GM12891 (cell line): ENCODE data around the gene ZNF446.
A peak's percentile ranks its signal among the peaks of the same experiment; 100 is the strongest.
"Not testable (repeated sequence)": the region's sequence is repeated elsewhere in the genome, so short reads cannot be mapped to it uniquely, and the experiment has no call there.

Source experiments
- DNase-seq: peaks from one replicate; pipeline ENCODE4 v3.0.0; 2011; ENCODE audit warnings: low spot score; ENCODE audit not compliant: insufficient read length
- FAIRE-seq: peaks from 2 replicates; lab custom pipeline; 2011; peaks lifted over from hg19 to GRCh38; lab: Jason Lieb, UNC
- PAX5 ChIP-seq: IDR thresholded peaks from 2 replicates; pipeline ENCODE4 v1.6.1; 2011; ENCODE audit warnings: low read length, moderate library complexity, mild to moderate bottlenecking; ENCODE audit not compliant: insufficient read depth, severe bottlenecking
- POLR2A ChIP-seq: IDR thresholded peaks from 2 replicates; pipeline ENCODE4 v1.6.1; 2011; ENCODE audit warnings: low read depth, low read length, control low read depth
- POLR2AphosphoS5 ChIP-seq: IDR thresholded peaks from 2 replicates; pipeline ENCODE4 v1.6.1; 2011; ENCODE audit warnings: low read depth, low read length, control low read depth
- POU2F2 ChIP-seq: IDR thresholded peaks from 2 replicates; pipeline ENCODE4 v1.6.1; 2011; ENCODE audit warnings: low read depth, mild to moderate bottlenecking, control low read depth, low read length, moderate library complexity
- SPI1 ChIP-seq: IDR thresholded peaks from 2 replicates; pipeline ENCODE4 v1.6.1; 2011; ENCODE audit warnings: low read depth, low read length, control low read depth
- TAF1 ChIP-seq: IDR thresholded peaks from 2 replicates; pipeline ENCODE4 v1.6.1; 2011; ENCODE audit warnings: low read depth, low read length, control low read depth

Gene ZNF446

DNA sequence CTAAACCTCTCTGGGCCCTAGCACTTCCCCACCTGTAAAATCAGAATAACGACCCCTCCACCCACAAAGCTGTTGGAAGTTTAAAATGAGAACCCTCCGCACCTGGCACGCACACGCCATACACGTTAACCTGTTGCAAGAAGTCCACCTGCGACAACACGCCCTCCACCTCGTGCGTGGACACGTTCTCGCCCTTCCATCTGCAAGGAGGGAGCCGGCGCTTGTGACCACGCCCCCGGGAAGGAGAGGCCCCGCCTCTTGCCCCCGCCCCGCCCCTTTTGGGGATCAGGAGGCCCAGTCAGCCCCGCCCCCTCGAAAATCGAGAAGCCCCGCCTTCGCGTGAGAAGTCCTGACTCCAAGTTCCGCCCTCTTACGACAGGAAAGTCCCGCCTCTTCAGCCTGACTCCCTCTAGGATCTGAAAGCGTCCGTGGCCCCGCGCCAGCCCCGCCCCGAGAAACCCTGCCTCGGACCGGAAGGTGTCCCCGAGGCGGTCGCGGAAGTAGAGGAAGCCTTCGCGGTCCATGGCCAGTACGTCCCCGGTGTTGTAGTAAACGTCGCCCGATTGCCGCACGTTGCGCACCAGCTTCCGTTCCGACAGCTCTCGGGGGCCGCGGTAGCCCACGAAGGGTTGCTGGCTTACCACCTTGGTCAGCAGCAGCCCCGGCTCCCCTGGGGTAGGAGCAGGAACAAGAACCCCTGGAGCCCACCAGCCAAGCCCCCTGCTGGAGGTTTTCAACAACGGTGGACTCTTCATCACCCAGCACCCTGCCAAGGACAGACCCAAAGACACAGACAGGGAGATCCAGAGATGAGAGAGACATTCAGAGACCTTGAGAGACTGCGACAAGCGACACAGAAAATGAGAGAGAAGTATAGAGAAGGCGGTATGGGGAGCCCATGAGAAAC, 23.1 kb downstream of the ZNF446 start:
- peak; percentile 92 for FAIRE-seq
- peak; percentile 96 for DNase-seq
- TF ChIP-seq POLR2A (no peak; the same call in 1 of the 2 replicates), TAF1 (peak; percentile 73), POLR2AphosphoS5 (peak; percentile 50; the same call in 1 of the 2 replicates), POU2F2 (peak; percentile 73; the same call in 1 of the 2 replicates), PAX5 (peak; percentile 29), SPI1 (peak; percentile 46; the same call in 1 of the 2 replicates)

DNA sequence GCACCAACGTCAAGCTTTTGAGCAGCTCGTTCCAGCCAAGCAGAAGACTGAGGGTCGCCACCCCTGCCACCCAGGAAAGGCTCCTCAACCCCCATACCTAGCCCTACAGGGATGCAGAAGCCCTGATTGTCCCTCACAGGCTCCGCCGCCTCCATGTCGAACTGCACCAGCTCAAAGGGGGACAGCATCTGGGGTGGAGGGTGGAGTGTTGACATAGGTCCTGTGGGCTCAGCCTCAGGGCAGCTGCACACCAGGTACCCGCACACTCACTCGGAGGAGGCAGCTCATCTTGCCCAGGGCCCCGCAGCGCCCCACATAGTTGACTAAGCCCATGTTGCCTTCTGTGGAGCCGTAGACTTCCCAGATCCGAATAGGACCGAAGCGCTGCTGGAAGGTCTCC, 24.1 kb downstream of the ZNF446 start:
- no peak for TF ChIP-seq TAF1
- no peak for TF ChIP-seq POU2F2
- no peak for TF ChIP-seq SPI1
- TF ChIP-seq PAX5: no peak
- no peak for TF ChIP-seq POLR2A
- TF ChIP-seq POLR2AphosphoS5: no peak
- FAIRE-seq: no peak

DNA sequence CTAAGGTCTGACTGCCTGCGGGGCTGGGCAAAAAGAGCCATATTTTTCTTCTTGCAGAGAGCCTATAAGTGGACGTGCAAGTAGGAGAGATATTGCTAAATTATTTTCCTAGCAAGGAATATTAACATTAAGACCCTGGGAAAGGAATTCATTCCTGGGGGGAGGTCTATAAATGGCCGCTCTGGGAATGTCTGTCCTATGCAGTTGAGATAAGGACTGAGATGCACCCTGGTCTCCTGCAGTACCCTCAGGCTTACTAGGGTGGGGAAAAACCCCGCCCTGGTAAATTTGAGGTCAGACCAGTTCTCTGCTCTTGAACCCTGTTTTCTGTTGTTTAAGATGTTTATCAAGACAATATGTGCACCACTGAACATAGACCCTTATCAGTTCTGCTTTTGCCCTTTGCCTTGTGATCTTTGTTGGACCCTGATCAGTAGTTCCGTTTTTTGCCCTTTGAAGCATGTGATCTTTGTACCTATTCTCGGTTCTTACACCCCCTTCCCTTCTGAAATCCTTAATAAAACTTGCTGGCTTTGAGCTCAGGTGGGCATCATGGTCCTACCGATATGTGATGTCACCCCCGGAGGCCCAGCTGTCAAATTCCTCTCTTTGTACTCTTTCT, 31.6 kb downstream of the ZNF446 start:
- DNase-seq, FAIRE-seq: not testable (repeated sequence)

More for the DNA sequence above, 24.1 kb downstream of the ZNF446 start:
- DNase-seq: no peak

DNA sequence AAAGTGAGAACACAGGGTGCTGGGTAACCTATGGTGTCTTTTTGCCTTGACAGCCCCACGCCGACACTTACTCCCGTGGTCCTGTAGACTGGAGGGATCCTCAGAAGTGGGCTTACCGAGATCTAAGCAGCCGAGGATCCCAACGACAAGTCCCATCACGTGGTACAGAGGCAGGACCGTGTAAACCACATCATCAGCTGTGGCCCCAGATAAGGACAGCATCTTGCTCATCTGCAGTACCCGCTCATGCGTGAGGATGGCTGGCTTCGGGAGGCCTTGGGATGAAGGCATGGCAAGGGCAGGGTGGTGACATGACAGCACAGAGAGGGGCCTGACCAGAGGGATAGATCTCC, 33.6 kb downstream of the ZNF446 start:
- TF ChIP-seq PAX5 (no peak), POLR2AphosphoS5 (no peak), TAF1 (no peak), POLR2A (no peak), POU2F2 (no peak), SPI1 (no peak)
- FAIRE-seq (no peak), DNase-seq (no peak)

DNA sequence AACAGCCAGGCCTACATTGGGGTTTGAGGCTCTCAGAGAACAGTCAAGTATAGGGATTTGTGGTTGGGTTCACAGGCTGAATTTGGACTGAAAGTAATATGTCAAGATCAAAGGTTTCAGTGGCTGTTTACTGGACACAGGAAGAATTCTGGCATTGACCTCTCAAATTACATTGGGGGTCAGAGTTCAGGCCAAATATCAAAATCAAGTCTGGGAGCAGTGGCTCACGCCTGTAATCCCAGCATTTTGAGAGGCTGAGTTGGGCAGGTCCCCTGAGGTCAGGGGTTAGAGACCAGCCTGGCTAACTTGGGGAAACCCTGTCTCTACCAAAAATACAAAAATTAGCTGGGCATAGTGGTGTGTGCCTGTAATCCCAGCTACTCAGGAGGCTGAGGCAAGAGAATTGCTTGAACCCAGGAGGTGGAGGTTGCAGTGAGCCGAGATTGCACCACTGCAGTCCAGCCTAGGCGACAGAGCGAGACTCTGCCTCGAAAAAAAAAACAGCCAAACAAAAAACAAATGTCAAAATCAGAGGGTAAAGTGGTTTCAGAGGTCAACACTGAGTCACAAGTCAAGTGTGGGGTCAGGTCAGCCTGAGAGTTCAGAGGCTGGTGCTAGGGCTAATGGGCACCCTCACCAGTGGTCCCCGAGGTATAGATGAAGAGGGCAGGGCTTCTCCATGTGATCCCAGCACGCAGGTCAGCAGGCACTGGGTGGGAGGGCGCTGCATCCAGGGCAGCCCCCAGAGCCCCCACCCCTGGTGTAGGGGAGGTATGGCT, 34.1 kb downstream of the ZNF446 start:
- no peak for TF ChIP-seq PAX5
- no peak for TF ChIP-seq POLR2A
- TF ChIP-seq POLR2AphosphoS5: no peak
- no peak for TF ChIP-seq POU2F2
- no peak for TF ChIP-seq SPI1
- TF ChIP-seq TAF1: no peak
- FAIRE-seq (no peak), DNase-seq (no peak)

DNA sequence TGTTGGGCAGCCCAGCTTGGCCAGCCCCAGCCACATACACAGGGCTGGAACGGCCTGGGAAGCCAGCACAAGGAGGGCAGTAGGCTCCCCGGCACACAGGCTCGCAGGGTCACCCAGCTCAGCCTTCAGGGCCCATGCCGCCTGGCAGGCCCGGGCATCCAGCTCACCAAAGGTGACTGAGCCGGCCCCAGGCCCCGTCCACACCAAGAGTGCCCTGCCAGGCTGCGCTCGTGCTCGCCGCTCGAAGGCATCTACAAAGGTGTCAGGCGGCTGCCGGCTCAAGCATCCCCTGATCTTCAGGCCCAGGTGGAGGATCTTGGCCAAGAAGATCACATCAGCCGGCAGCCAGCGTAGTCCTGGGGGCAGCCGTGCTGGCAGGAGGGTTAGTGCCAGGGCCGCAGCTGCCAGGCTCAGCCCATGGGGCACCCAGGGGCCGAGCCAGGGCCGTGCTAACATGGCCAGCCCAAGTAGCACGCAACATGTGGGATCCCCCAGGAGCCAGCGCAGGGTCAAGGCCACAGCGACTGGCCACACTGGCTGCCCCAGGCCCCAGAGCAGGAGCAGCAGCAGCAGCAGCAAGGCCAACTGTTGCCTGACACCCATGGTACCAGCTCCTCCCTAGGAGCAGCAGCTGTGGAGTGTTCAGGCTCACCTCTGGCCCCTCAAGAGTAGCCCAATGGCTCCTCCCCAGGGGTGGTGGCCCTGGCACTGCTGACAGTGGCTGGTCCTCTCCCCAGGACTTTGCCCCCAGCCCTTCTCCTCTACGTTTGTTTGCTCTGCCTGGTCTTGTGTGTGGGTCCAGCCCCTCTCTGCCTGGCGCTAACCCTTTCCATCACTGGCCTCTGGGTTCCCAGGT, 35.4 kb downstream of the ZNF446 start, which contains the start of gene SLC27A5:
Gene SLC27A5, minus strand, starts transcription at position 640 of the 856 bp plus-strand sequence. Its CDS starts 37 bp downstream, at position 603.
- no peak for FAIRE-seq
- no peak for DNase-seq
- TF ChIP-seq POU2F2: no peak
- TF ChIP-seq SPI1: no peak
- no peak for TF ChIP-seq POLR2AphosphoS5
- TF ChIP-seq PAX5: no peak
- TF ChIP-seq POLR2A: no peak
- no peak for TF ChIP-seq TAF1

DNA sequence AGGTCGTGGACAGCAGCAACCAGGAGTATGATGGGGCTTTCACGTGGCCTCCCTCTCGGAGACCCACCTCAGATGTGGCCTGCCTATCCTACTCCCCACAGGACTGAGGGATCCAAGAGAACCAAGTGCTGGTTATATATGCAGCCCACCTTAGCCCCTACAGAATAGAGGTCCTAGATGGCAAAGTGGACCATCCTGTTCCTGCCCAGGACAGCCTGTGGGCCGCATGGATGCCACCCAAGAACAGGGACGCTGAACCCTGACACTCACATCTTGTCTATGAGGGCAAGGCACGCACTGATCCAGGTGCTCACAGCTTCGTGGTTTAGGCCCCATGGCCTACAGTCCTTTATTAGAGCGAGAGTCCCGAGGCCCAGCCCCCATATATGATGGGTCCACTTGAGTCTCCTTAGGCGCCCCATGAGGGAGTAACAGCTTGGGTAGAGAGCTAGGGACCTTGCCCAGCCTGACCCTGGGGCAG, 37.1 kb downstream of the ZNF446 start:
- DNase-seq: no peak
- FAIRE-seq: peak; percentile 16
- TF ChIP-seq PAX5: no peak
- TF ChIP-seq SPI1: no peak
- no peak for TF ChIP-seq TAF1
- TF ChIP-seq POLR2AphosphoS5: no peak
- no peak for TF ChIP-seq POLR2A
- TF ChIP-seq POU2F2: no peak

DNA sequence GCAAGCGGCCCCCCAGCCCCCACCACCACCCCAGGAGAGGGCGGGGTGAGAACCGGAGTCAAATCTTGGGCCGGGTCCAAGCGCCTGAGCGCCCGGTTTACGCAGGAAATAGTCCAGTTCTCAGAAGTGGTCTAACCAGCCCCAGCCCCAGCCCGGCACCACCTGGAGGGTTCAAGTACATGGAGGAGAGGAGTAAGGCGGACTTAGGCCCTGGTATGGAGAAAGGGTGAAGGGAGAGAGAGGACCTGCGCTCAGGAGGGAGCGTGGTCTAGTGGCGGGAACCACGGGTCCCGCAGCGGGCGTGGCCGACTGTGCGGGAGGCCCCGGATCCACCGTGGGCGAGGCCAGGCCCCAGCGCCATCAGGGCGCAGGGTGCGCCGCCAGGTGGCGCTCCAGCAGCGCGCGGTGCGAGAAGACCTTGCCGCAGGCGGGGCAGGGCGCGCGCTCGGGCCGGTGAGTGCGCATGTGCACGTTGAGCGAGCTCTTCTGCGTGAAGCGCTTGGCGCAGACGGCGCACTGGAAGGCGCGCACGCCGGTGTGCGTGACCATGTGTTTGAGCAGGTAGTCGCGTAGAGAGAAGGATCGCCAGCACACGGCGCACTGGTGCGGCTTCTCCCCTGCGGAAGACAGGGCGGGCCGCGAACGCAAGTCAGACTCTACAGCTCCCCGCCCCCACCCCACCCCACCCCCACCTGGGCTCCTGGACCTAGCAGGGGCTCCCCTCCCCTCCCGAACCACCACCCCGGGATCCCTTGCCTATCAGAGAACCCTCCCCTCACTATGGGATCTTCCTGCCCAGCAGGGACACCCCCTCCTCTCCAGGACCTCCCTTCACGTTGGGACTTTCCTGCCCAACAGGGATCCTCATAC, 37.8 kb downstream of the ZNF446 start:
- peak; percentile 72 for TF ChIP-seq PAX5
- peak; percentile 62 for TF ChIP-seq POU2F2
- TF ChIP-seq POLR2A: peak; percentile 90
- TF ChIP-seq POLR2AphosphoS5: peak; percentile 87
- no peak for TF ChIP-seq SPI1
- TF ChIP-seq TAF1: 0 out of 2 replicates have a peak, but pooled peaks have one; percentile 64
- peak; percentile 99 for DNase-seq
- FAIRE-seq: peak; percentile 100
